Naive thymus-derived CD8-positive, alpha-beta T cell (primary cell): Measurements from ENCODE around the gene LPP. TPM values are rescaled to one million over a fixed set of nuclear protein-coding genes. Genes with fewer than 3 reads are reported as not detected.

ENCODE experiments used
- ATAC-seq, 2 donors: fragments of 150-1000 bp; cut with Tn5 transposase in 1 of 2; sonication (Bioruptor Pico), chemical (Tn5 transposase) in 1 of 2; 1 replicate in 1 of 2; 2 replicates in 1 of 2; pipeline ENCODE4 v1.10.0; 2021; ENCODE audit warnings: mild to moderate bottlenecking in 2 of 2, moderate library complexity in 2 of 2
- POLR2A ChIA-PET: fragments of 350-600 bp; sonication (Branson Sonifier 250); formaldehyde crosslinking; loops from one replicate; lab custom pipeline; 2021; ENCODE audit warnings: antibody characterized with exemption; lab: Charles Lee
- DNase-seq, 10 donors: peaks; one replicate each; pipeline versions ENCODE4 v3.0.0 to v3.0.0-alpha.2; 2020 to 2022
- H3K27ac Mint-ChIP-seq, 10 donors: one replicate each; pipeline ENCODE4 v1.8.0; 2020 to 2022; ENCODE audit warnings: mild to moderate bottlenecking in 10 of 10, mixed read lengths in 10 of 10, moderate library complexity in 4 of 10, inconsistent platforms in 1 of 10
- H3K27me3 Mint-ChIP-seq, 5 donors: one replicate each; pipeline ENCODE4 v1.8.0; 2021 to 2022; ENCODE audit warnings: mixed read lengths in 5 of 5
- H3K36me3 Mint-ChIP-seq, 3 donors: one replicate each; pipeline ENCODE4 v1.8.0; 2020 to 2022; ENCODE audit warnings: mixed read lengths in 3 of 3, mild to moderate bottlenecking in 2 of 3, inconsistent platforms in 1 of 3
- H3K4me1 Mint-ChIP-seq, 4 donors: one replicate each; pipeline ENCODE4 v1.8.0; 2021 to 2022; ENCODE audit warnings: mixed read lengths in 4 of 4
- H3K4me3 Mint-ChIP-seq, 10 donors: one replicate each; pipeline ENCODE4 v1.8.0; 2020 to 2022; ENCODE audit warnings: mild to moderate bottlenecking in 10 of 10, mixed read lengths in 10 of 10, moderate library complexity in 6 of 10, inconsistent platforms in 1 of 10
- H3K9me3 Mint-ChIP-seq, 9 donors: one replicate each; pipeline ENCODE4 v1.8.0; 2020 to 2022; ENCODE audit warnings: mixed read lengths in 9 of 9, mild to moderate bottlenecking in 3 of 9, inconsistent platforms in 1 of 9, moderate library complexity in 1 of 9
- polyA plus RNA-seq, 3 donors: library from polyadenylated mRNA; unstranded; fragments of 300-500 nt; fragmentation: Illumina TruSeq; gene quantifications; one replicate each; pipeline ENCODE4 v1.2.3, GENCODE V29; 2021
- total RNA-seq, 8 experiments: library from RNA in 2 of 8; stranded (reverse) in 2 of 8; gene quantifications; one replicate each; pipeline ENCODE4 v1.2.3 and lab custom pipeline; 2021 to 2026

LPP gene
- total and polyA plus RNA-seq, 5 experiments from 2014 or later = 4.9 to 12.5 (median 7.7) TPM

DNA sequence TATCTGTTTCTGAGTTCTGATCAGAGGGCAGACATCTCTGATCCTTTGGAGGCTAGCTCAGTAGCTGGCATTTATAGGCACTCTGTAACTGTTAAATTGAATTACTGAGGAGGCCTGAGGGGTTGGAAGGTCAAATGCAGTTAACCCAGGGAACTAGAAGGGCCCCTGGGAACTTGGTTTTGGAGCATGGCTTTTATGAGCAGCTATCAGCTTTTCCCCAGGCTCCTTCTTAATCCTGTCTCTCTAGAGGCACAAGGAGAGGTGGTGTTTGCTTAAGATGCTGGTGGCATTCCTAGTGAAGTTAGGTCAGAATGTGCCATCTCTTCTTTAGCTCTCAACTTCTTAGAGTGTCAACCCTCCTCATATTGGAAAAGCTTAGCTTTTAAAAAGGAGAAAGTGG is 128.9 kb downstream of the LPP start:
- no peak overlapping the region for H3K4me3 Mint-ChIP-seq
- ATAC-seq = no peak
- POLR2A ChIA-PET = no interaction called here
- H3K36me3 Mint-ChIP-seq = peaks cover 0 to 6% (median 3%) of the 10 kb centered on the region in 3 donors
- peaks cover 9 to 35% (median 27%) of the 10 kb centered on the region in 4 donors for H3K4me1 Mint-ChIP-seq
- no peaks in the 10 kb centered on the region for H3K9me3 Mint-ChIP-seq
- H3K27me3 Mint-ChIP-seq = no peaks in the 10 kb centered on the region
- no peak overlapping the region for H3K27ac Mint-ChIP-seq
- no peak for DNase-seq

- H3K4me3 Mint-ChIP-seq = no peak overlapping the region
- H3K9me3 Mint-ChIP-seq = no peaks in the 10 kb centered on the region
- DNase-seq (no peak), ATAC-seq (no peak)
- POLR2A ChIA-PET = no interaction called here
- H3K4me1 Mint-ChIP-seq = peaks cover 9 to 30% (median 26%) of the 10 kb centered on the region in 4 donors
- peaks cover 0 to 7% (median 3%) of the 10 kb centered on the region in 3 donors for H3K36me3 Mint-ChIP-seq
- H3K27ac Mint-ChIP-seq = peak overlapping the region in 2 of 10 donors; percentile 27 to 69
- H3K27me3 Mint-ChIP-seq = no peaks in the 10 kb centered on the region
Measured at GRCh38 chr3:188283347-188283746, 129.4 kb downstream of the LPP start.

GRCh38 chr3:188284455-188285212 is 130.7 kb downstream of the LPP start:
- no peak for DNase-seq
- H3K4me1 Mint-ChIP-seq = peaks cover 9 to 30% (median 24%) of the 10 kb centered on the region in 4 donors
- peak overlapping the region in 1 of 10 donors; percentile 10 for H3K4me3 Mint-ChIP-seq
- H3K27me3 Mint-ChIP-seq = no peaks in the 10 kb centered on the region
- H3K9me3 Mint-ChIP-seq = no peaks in the 10 kb centered on the region
- peaks cover 0 to 12% (median 5%) of the 10 kb centered on the region in 3 donors for H3K36me3 Mint-ChIP-seq
- POLR2A ChIA-PET = no interaction called here
- ATAC-seq = peak in 1 of 2 donors; percentile 22
- peak overlapping the region in 7 of 10 donors; percentile 5 to 85 (median 19) for H3K27ac Mint-ChIP-seq

DNA sequence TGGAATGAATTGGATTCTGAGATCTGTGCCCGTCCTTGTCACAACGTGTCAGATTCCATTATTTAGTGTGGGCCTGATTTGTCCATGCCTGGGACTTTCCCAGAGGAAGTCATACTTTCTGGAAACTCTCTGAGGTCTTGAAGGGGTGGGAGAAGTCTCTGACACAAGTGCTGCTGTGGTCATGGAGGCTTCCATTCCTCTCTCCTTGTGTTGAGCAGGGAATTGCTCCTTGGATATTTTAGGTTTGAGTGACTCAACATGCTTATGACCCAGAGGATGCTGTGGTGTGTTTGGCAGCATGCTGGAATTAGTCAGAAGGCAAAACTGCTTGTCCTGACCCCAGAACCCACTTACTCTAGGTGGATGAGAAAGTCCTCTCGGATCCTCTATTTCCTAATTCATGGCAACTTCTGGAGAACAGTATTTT is 132.1 kb downstream of the LPP start:
- peaks cover 9 to 30% (median 26%) of the 10 kb centered on the region in 4 donors for H3K4me1 Mint-ChIP-seq

DNA sequence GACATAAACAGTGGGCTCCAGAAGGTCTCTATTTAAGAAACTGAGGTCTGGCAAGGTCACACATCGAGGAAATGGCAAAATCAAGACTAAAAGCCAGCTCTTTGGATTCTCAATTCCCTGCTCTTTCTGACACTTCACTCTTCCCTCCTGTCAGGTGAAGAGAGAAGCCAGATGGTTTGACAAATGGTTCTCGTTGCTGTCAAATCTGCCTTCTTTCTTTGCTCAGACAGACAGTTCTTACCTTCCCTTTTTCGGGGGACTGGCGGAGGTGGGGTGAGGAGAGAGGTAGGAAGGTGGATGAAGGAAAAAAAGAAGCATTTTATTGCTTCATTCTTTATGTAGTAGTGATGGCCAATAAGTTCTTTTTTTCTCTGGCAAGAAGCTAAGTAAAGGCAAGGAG is 133.4 kb downstream of the LPP start:
- POLR2A ChIA-PET = no interaction called here
- DNase-seq (no peak), ATAC-seq (no peak)
- Mint-ChIP-seq H3K27me3 (no peaks in the 10 kb centered on the region), H3K9me3 (no peaks in the 10 kb centered on the region), H3K27ac (no peak overlapping the region), H3K4me3 (no peak overlapping the region), H3K4me1 (peaks cover 9 to 35% (median 29%) of the 10 kb centered on the region in 4 donors), H3K36me3 (peaks cover 0 to 18% (median 17%) of the 10 kb centered on the region in 3 donors)

More for the DNA sequence above, 132.1 kb downstream of the LPP start:
- POLR2A ChIA-PET = no interaction called here
- Mint-ChIP-seq H3K9me3 (no peaks in the 10 kb centered on the region), H3K27me3 (no peaks in the 10 kb centered on the region), H3K4me3 (no peak overlapping the region), H3K36me3 (peaks cover 0 to 18% (median 17%) of the 10 kb centered on the region in 3 donors), H3K27ac (no peak overlapping the region)
- DNase-seq (no peak), ATAC-seq (no peak)

- DNase-seq (no peak), ATAC-seq (no peak)
- no peak overlapping the region for H3K4me3 Mint-ChIP-seq
- H3K27me3 Mint-ChIP-seq = no peaks in the 10 kb centered on the region
- POLR2A ChIA-PET = no interaction called here
- peaks cover 9 to 38% (median 27%) of the 10 kb centered on the region in 4 donors for H3K4me1 Mint-ChIP-seq
- H3K27ac Mint-ChIP-seq = no peak overlapping the region
- H3K36me3 Mint-ChIP-seq = peaks cover 0 to 18% (median 17%) of the 10 kb centered on the region in 3 donors
- no peaks in the 10 kb centered on the region for H3K9me3 Mint-ChIP-seq
Measured at GRCh38 chr3:188287762-188288505, 134.0 kb downstream of the LPP start.

DNA sequence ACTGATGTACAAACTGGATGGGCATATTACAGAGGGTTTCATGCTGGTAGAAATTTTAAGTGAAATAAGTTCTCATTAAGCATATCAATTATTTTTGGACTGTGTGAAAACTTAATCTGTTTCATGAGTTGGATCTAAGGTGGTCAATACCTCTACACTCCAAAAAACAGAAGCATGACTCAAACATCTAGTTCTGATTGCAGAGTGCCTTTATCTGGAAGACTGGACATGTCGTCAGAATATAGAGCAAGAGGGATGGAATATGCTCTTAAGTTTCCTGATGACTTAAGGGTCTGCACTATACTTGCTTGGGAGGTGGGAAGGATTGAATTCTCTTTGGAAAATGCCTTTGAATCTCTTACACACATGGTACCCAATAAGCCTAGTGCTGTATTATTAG is 138.3 kb downstream of the LPP start:
- H3K27ac Mint-ChIP-seq = peak overlapping the region in 1 of 10 donors; percentile 11
- H3K9me3 Mint-ChIP-seq = no peaks in the 10 kb centered on the region
- ATAC-seq (no peak), DNase-seq (no peak)
- H3K4me3 Mint-ChIP-seq = no peak overlapping the region
- H3K27me3 Mint-ChIP-seq = no peaks in the 10 kb centered on the region
- peaks cover 2 to 44% (median 10%) of the 10 kb centered on the region in 4 donors for H3K4me1 Mint-ChIP-seq
- POLR2A ChIA-PET = no interaction called here
- H3K36me3 Mint-ChIP-seq = peaks cover 0 to 18% (median 14%) of the 10 kb centered on the region in 3 donors

DNA sequence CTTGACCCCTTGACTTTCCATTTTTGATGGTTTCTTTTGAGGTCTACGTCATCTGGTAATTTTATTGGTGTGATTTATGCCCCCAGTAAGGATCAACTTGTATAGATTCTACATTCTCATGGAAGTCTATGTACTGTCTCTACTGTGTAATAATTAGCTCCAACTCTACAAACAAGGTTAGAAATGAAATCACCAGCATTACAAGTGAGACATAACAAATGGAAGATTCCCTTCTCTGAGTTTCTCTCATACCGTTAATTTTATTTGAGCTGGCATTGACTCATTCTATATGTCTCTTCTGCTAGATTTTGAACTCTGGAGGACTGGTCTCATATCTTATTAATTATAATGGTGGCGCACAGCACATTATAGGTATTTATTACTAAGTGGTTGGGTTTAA is 138.9 kb downstream of the LPP start:
- no peaks in the 10 kb centered on the region for H3K27me3 Mint-ChIP-seq
- peaks cover 0 to 18% (median 14%) of the 10 kb centered on the region in 3 donors for H3K36me3 Mint-ChIP-seq
- DNase-seq (no peak), ATAC-seq (no peak)
- H3K27ac Mint-ChIP-seq = no peak overlapping the region
- H3K4me1 Mint-ChIP-seq = peaks cover 2 to 50% (median 9%) of the 10 kb centered on the region in 4 donors
- H3K4me3 Mint-ChIP-seq = no peak overlapping the region
- POLR2A ChIA-PET = no interaction called here
- no peaks in the 10 kb centered on the region for H3K9me3 Mint-ChIP-seq

- ATAC-seq = no peak
- no peaks in the 10 kb centered on the region for H3K9me3 Mint-ChIP-seq
- peaks cover 0 to 18% (median 13%) of the 10 kb centered on the region in 3 donors for H3K36me3 Mint-ChIP-seq
- no peak for DNase-seq
- no peaks in the 10 kb centered on the region for H3K27me3 Mint-ChIP-seq
- POLR2A ChIA-PET = no interaction called here
- H3K4me1 Mint-ChIP-seq = peaks cover 7 to 63% (median 15%) of the 10 kb centered on the region in 4 donors
- no peak overlapping the region for H3K4me3 Mint-ChIP-seq
- no peak overlapping the region for H3K27ac Mint-ChIP-seq
Measured at GRCh38 chr3:188294113-188294512, 140.2 kb downstream of the LPP start.

- Mint-ChIP-seq H3K9me3 (no peaks in the 10 kb centered on the region), H3K27me3 (no peaks in the 10 kb centered on the region), H3K36me3 (peaks cover 0 to 12% (median 10%) of the 10 kb centered on the region in 3 donors), H3K27ac (no peak overlapping the region), H3K4me3 (no peak overlapping the region), H3K4me1 (peaks cover 9 to 69% (median 15%) of the 10 kb centered on the region in 4 donors)
- POLR2A ChIA-PET = no interaction called here
- DNase-seq (no peak), ATAC-seq (no peak)
Measured at GRCh38 chr3:188294823-188295487, 141.0 kb downstream of the LPP start.

DNA sequence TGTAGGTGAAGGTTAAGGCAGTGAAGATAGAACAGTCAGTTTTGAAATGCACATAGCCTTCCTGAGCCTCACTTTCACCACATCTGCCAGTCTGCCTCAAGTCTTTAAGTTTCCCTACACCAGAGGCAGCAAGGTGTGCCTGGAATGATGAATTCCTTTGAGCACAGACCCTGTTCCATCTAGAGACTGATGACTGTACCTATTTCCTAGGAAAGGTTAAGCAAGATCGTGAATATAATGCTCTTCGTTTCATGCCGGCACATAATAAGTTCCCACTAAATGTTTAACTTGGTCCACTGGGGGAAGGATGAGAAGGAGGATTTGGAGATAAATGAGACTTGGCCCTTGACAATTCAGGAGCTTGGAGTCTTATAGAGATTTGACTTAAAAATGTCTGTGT is 141.9 kb downstream of the LPP start:
- Mint-ChIP-seq H3K36me3 (peaks cover 0 to 5% (median 4%) of the 10 kb centered on the region in 3 donors), H3K27ac (no peak overlapping the region), H3K4me3 (no peak overlapping the region), H3K27me3 (no peaks in the 10 kb centered on the region), H3K9me3 (no peaks in the 10 kb centered on the region), H3K4me1 (peaks cover 9 to 72% (median 15%) of the 10 kb centered on the region in 4 donors)
- POLR2A ChIA-PET = no interaction called here
- ATAC-seq (no peak), DNase-seq (no peak)

- H3K9me3 Mint-ChIP-seq = no peaks in the 10 kb centered on the region
- POLR2A ChIA-PET = no interaction called here
- H3K27me3 Mint-ChIP-seq = no peaks in the 10 kb centered on the region
- peaks cover 6 to 74% (median 12%) of the 10 kb centered on the region in 4 donors for H3K4me1 Mint-ChIP-seq
- peaks cover 0 to 3% (median 3%) of the 10 kb centered on the region in 3 donors for H3K36me3 Mint-ChIP-seq
- H3K27ac Mint-ChIP-seq = no peak overlapping the region
- ATAC-seq = no peak
- DNase-seq = no peak
- no peak overlapping the region for H3K4me3 Mint-ChIP-seq
Measured at GRCh38 chr3:188296761-188297612, 143.0 kb downstream of the LPP start.
